NK-92 (cell line): ENCODE measurements around the gene PURA.

ENCODE experiments used
- DNase-seq: peaks from one replicate; lab custom pipeline; 2025; ENCODE audit not compliant: unreplicated experiment; lab: John Stamatoyannopoulos, UW

The PURA gene

DNA sequence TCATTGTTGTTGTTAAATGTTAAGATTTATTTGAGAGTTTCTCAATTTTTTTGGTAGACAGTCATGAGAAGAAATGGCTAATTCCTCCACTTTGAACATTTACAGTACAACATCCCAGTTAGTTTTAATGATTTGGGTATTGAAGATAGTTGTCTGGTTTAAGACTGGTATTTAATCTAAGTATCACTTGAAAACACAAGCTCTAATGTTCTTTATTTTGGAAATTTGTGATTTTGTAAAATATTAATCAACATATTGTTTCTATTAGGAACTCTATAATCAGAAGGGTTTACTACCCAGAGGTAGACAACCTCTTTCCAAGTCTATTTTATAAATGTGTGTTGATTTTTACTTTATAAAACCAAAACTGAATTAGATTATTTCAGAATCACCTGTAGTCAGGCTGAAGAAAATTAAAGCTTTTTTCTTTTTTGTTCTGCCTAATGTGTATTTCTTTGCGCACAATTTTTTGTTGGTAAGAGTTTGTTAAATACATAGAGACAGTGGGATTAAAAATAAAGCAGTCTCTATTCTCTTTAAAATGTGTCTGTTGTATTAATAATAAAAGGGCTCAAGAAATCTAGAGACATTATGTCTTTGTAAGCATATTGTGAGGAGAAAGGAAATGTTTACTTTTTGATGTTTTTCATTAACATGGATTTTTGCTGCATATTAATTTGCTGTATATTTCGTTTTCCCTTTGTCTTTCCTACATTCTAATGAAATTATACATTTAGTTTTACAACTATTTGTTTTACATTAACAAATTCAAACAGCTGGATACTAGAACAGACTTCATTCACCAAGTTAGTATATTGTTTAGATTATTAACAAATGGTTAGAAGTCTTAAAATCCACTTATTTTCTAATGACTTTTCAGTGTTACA is 3.9 kb upstream of the PURA start:
- no peak for DNase-seq

- DNase-seq: no peak
These were observed 3.3 kb upstream of the PURA start for GRCh38 chr5:140110646-140110957.

DNA sequence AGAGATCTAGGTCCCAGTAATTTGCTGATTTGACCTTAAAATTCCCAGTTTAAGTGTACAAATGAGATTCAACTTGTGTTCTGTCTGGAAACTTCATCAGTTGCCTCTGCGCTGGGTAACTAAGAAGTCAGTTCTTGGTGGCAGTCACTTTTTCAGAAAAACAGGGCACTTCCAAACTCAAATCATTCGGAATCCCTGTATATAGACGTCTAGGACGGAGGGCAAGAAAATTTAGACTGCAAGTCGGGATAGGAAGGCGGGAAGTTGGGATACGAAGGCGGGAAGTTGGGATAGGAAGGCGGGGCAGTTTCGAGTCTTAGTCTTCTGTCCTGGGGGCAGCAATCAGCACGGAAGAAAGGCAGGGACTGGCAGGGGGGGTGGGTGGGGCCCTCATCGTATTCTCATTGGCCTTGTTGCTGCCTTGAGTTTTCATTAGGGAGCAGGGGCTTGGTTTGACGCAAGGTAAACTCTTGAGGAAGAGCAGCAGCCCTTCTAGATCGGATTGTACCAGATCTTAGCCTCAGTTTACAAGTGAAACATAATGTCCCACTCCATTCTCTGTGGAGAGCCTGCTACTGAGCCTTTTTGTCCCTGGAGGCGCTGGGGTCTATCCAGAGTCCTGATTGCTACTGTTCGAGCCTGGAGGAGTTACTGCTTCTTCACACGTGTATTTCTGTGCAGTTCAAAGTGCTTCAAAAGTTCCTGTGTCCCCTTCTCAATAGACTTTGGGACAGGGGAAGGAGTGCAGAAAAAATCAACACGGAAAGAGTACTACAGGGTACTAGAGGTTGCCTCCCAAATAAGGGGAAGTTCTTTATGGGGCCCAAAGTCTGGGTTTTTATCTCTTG is 2.7 kb upstream of the PURA start:
- DNase-seq: no peak

GRCh38 chr5:140111859-140112551 is 1.9 kb upstream of the PURA start:
- no peak for DNase-seq

GRCh38 chr5:140112685-140113179 is 1.2 kb upstream of the PURA start:
- DNase-seq: no peak

- no peak for DNase-seq
These were observed 670 bp upstream of the PURA start for GRCh38 chr5:140113180-140113698.

DNA sequence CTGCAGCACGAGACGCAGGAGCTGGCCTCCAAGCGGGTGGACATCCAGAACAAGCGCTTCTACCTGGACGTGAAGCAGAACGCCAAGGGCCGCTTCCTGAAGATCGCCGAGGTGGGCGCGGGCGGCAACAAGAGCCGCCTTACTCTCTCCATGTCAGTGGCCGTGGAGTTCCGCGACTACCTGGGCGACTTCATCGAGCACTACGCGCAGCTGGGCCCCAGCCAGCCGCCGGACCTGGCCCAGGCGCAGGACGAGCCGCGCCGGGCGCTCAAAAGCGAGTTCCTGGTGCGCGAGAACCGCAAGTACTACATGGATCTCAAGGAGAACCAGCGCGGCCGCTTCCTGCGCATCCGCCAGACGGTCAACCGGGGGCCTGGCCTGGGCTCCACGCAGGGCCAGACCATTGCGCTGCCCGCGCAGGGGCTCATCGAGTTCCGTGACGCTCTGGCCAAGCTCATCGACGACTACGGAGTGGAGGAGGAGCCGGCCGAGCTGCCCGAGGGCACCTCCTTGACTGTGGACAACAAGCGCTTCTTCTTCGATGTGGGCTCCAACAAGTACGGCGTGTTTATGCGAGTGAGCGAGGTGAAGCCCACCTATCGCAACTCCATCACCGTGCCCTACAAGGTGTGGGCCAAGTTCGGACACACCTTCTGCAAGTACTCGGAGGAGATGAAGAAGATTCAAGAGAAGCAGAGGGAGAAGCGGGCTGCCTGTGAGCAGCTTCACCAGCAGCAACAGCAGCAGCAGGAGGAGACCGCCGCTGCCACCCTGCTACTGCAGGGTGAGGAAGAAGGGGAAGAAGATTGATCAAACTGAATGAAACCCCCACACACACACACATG is 654 bp downstream of the PURA start:
- no peak for DNase-seq

GRCh38 chr5:140115186-140115500 is 1.2 kb downstream of the PURA start:
- no peak for DNase-seq

DNA sequence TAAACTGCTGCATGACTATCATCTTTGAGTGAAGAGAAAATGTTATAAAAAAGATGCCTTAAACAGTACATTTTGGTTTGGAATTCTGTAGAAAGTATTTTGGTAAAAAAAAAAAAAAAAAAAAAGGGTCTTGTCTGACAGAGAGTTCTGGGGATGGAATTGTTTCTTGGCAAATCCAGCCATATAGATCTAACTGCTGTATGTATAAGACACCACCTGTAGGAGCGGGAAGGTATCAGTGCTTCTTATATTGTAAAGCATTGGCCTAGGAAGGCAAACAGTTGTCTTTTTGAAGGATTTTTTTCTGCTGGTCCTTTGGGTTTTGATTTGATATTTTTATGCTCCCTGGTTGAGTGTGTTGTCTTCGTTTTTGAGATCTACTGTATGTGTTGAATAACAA is 2.8 kb downstream of the PURA start:
- no peak for DNase-seq

GRCh38 chr5:140117523-140117922 is 3.6 kb downstream of the PURA start:
- no peak for DNase-seq

GRCh38 chr5:140118302-140118936 is 4.5 kb downstream of the PURA start:
- no peak for DNase-seq

DNA sequence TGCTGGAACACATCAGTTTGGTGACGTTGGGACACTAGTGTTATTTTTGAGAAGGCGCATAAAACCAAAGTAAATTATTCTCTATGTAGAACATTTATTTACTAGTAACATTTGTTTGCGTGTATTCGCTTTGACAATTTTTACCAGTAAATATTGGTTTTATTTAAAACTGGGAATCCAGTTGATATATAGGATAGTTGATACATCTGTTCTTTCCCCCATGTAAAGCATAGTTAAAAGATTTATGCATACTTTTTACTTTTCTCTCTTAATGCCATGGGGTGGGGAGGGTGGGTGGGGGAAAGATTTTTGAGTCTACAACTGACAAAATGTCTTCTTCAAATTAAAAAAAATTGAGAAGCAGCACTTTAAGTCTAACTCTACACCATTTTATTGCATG is 11.7 kb downstream of the PURA start, which contains the start of gene IGIP:
TSS of gene IGIP (plus strand) at position 301 of the 400 bp plus-strand sequence. CDS start 2,540 bp downstream, outside the sequence.
- no peak for DNase-seq

DNA sequence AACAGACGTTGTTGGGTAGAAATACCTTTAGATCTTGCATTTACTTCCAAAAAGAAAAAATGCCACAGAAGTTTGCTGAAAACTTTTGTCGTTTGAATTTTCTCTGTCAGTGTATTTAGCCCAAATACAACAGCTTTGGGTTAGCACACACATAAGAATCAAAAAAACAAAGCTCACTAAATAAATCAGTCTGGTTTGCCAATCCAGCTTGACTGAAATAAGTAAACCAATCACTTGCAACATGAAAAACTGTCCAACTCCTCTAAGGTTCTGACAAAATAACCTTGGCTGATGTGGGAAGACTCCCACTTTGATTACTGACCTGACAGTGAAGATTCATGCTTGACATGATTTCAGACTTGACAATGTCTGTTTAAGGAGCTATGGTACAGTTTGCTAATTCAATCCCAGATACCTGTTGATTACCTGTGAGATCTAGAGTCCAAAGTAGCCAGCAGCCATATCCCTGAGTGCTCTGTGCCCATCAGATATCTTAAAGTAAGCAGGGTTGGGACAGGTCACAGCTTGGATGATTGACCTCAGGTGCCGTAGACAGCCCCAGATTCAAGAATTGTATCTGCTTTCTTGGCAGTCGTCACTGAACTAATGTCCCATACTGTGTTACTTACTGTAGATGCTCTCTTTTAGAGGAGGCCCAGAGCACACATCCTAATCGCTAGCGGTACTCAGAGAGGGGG is 12.6 kb downstream of the PURA start:
- no peak for DNase-seq

DNA sequence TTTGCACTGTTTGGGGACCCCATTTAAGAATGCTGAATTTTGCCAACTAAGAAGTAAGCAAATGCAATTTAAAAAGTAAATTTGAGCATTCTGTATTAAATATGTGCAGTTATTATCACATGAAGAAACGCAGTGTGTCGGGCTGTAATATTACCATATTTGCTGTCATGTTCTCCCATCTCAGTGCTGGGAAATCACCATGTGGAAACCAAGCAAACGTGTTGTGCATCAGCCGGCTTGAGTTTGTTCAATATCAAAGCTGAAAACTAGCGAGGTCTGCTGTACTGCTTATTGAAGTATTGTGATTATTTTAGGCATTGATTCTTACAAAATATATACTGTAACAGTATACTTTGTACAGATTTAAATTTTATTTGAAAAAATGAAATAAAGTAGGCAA is 14.5 kb downstream of the PURA start:
- no peak for DNase-seq

DNA sequence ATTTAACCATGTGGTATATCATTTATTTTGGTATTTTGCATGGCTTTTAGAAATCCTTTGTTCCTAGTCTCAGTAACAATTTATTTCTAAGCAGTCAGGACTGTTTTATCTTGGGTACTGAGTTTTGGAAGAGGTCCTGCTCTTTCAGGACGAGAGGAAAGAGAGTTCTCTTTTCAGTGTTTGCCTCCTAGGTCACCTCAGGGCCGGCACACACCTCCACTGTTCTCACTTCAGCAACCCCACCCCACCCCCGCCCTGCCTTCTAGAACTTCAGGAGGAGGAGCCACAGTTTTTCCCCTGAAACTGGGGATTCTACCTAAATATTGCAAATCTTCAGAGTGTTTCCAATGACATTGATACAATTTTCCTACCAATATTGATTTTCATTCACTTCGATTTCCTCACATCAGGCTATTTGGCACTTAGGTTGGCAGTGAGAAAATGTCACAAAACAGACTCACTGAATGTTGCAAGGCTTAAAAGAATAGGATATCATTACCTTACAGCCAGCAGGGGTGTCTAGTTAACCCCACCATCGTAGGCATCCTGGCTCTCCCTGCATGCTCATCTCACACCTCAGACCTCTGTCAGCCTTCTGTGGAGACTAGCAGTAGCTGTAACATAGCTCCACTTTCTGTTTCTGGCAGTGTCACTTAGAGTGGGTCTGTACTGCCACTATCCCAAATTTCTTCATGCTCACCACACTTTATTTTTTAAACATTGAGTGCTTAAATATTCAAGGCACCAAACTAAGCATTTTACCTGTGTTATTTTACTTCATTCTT is 17.2 kb downstream of the PURA start:
- no peak for DNase-seq

DNA sequence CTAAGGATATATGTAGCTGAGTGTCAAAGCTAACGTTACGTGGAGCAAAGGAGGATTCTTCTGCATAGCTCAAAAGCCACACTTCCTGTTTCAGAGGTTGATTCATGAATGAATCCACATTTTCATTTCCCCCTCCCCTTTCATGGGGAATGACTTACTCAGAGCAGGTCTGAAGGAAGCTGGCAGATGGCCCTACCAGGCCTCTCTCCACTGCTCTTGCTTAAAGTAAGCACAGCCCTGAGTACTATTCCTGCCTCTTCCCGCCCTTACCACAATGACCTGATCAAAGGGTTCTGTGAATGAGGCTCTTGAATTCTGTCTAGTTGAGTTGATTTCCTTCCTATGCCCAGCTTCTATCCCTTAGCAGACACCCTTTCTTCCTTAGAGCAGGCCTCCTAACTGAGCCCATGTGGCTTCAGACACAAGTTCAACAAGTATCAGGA is 18.1 kb downstream of the PURA start:
- DNase-seq: no peak

GRCh38 chr5:140133514-140134167 is 19.7 kb downstream of the PURA start:
- no peak for DNase-seq
